K562 (cell line): ENCODE results near the gene GALNT18. TPM values are rescaled to one million over a fixed set of nuclear protein-coding genes. Genes with fewer than 3 reads are reported as not detected.

Experiments
- ATAC-seq: fragments of 200-7000 bp; cut with Tn5 transposase; 3 replicates; pipeline ENCODE4 v1.9.1; 2020; ENCODE audit warnings: moderate library complexity
- BruUV-seq: library from RNA; stranded (reverse); fragments of 400-500 nt; replicated peaks from 2 replicates; lab custom pipeline; 2021; lab: Mats Ljungman, UMichigan
- CTCF ChIA-PET: fragments of 300-600 bp; formaldehyde crosslinking; extraction: SDS; loops from one replicate; lab custom pipeline; 2021; ENCODE audit warnings: low intra/inter-chr PET ratio; lab: Yijun Ruan, JAX
- POLR2A ChIA-PET: fragments of 300-600, 350-650 bp; sonication (Branson Sonifier 250); formaldehyde crosslinking; extraction: SDS; loops from one replicate; lab custom pipeline; 2021; ENCODE audit warnings: antibody characterized with exemption, inconsistent platforms; lab: Yijun Ruan, JAX
- DNase-seq, 4 experiments: peaks; one replicate each; pipeline versions ENCODE4 v3.0.0 to v3.0.0-alpha.2; 2011 to 2018; ENCODE audit warnings: low spot score in 3 of 4, mixed read lengths in 3 of 4; ENCODE audit errors: extremely low read depth in 1 of 4
- FAIRE-seq: peaks from 2 replicates; lab custom pipeline; 2011; peaks lifted over from hg19 to GRCh38; lab: Jason Lieb, UNC
- H2AFZ ChIP-seq: 2 replicates; pipeline ENCODE4 v1.6.0; 2011; ENCODE audit warnings: low read depth, low read length, control low read depth, inconsistent platforms
- H3K27ac ChIP-seq: fragments of 200-600 bp; 3 replicates; pipeline ENCODE4 v1.8.0; 2011; ENCODE audit warnings: low read depth, mild to moderate bottlenecking, control low read depth, inconsistent platforms, low read length, moderate library complexity, mixed read lengths; ENCODE audit errors: extremely low read depth
- H3K27me3 ChIP-seq, 2 experiments: fragments of 300-600 bp in 1 of 2; 2 replicates in 1 of 2; 3 replicates in 1 of 2; pipeline versions ENCODE4 v1.6.0 to v1.8.0; 2011; ENCODE audit warnings: inconsistent platforms in 2 of 2, low read length in 2 of 2, mild to moderate bottlenecking in 1 of 2, mixed read lengths in 1 of 2, moderate library complexity in 1 of 2; ENCODE audit not compliant: control insufficient read depth in 2 of 2, insufficient read depth in 2 of 2
- H3K36me3 ChIP-seq: fragments of 300-600 bp; 3 replicates; pipeline ENCODE4 v1.8.0; 2011; ENCODE audit warnings: mild to moderate bottlenecking, low read length, inconsistent platforms; ENCODE audit not compliant: control insufficient read depth, insufficient read depth
- H3K4me1 ChIP-seq, 2 experiments: fragments of 200-600 bp in 1 of 2; replicated peaks in 1 of 2; 2 replicates in 1 of 2; 3 replicates in 1 of 2; pipeline versions ENCODE4 v1.5.1 to v1.8.0; 2011; ENCODE audit warnings: inconsistent platforms in 2 of 2, low read length in 2 of 2, mild to moderate bottlenecking in 1 of 2, mixed read lengths in 1 of 2, moderate library complexity in 1 of 2; ENCODE audit not compliant: control insufficient read depth in 2 of 2, insufficient read depth in 2 of 2
- H3K4me2 ChIP-seq: 2 replicates; pipeline ENCODE4 v1.6.1; 2011; ENCODE audit warnings: low read length, control low read depth, inconsistent platforms, mixed read lengths; ENCODE audit not compliant: insufficient read depth
- H3K4me3 ChIP-seq: fragments of 200-600 bp; sonication (generic), shearing (Covaris generic); 2 replicates; pipeline ENCODE4 v1.5.1; 2016; ENCODE audit warnings: control low read depth, inconsistent platforms
- H3K79me2 ChIP-seq: fragments of 200-600 bp; 3 replicates; pipeline ENCODE4 v1.8.0; 2011; ENCODE audit warnings: low read length, inconsistent platforms; ENCODE audit not compliant: control insufficient read depth, insufficient read depth
- H3K9ac ChIP-seq, 2 experiments: 2 replicates each; pipeline versions ENCODE4 v1.6.0 to v1.6.1; 2011; ENCODE audit warnings: low read depth in 2 of 2, low read length in 2 of 2, control low read depth in 1 of 2, inconsistent platforms in 1 of 2, mild to moderate bottlenecking in 1 of 2, mixed read lengths in 1 of 2; ENCODE audit not compliant: insufficient read depth in 1 of 2
- H3K9me1 ChIP-seq: one replicate; pipeline ENCODE4 v1.6.0; 2011; ENCODE audit warnings: inconsistent platforms, mild to moderate bottlenecking, low read length, moderate library complexity; ENCODE audit not compliant: control insufficient read depth, insufficient read depth
- H3K9me3 ChIP-seq: replicated peaks from 2 replicates; pipeline ENCODE4 v1.5.1; 2011; ENCODE audit warnings: low read depth, low read length, inconsistent platforms; ENCODE audit not compliant: control insufficient read depth, insufficient read depth
- H4K20me1 ChIP-seq: replicated peaks from 2 replicates; pipeline ENCODE4 v1.6.1; 2011; ENCODE audit warnings: low read length, inconsistent platforms, mixed read lengths; ENCODE audit not compliant: control insufficient read depth, insufficient read depth
- C11orf30 ChIP-seq: fragments of 450-650 bp; IDR thresholded peaks from 2 replicates; pipeline ENCODE4 v1.6.1; 2016; ENCODE audit warnings: low read depth, mild to moderate bottlenecking
- ETV6 ChIP-seq, 3 experiments: fragments of 150-350 bp in 1 of 3; sonication (generic) in 1 of 3; formaldehyde crosslinking in 1 of 3; IDR thresholded peaks; 2 replicates each; pipeline versions ENCODE4 v1.6.1 to v1.8.0; 2014 to 2022; ENCODE audit warnings: borderline replicate concordance in 2 of 3, low read depth in 2 of 3, antibody characterized with exemption in 1 of 3, low read length in 1 of 3, mild to moderate bottlenecking in 1 of 3, missing genetic modification reagents in 1 of 3
- MAFG ChIP-seq: fragments of 450-650 bp; conservative IDR thresholded peaks from 2 replicates; pipeline ENCODE4 v1.6.1; 2016; ENCODE audit warnings: missing genetic modification characterization, missing compliant biosample characterization
- NEUROD1 ChIP-seq: fragments of 150-350 bp; IDR thresholded peaks from 2 replicates; pipeline ENCODE4 v1.6.1; 2014; ENCODE audit warnings: borderline replicate concordance, low read length, low read depth; ENCODE audit not compliant: partially characterized antibody
- NFE2 ChIP-seq: IDR thresholded peaks from 2 replicates; pipeline ENCODE4 v1.6.1; 2014; ENCODE audit warnings: antibody characterized with exemption, low read depth
- NFE2L1 ChIP-seq: fragments of 450-650 bp; IDR thresholded peaks from 2 replicates; pipeline ENCODE4 v1.6.1; 2016; ENCODE audit warnings: missing genetic modification characterization, low read depth, mild to moderate bottlenecking, missing compliant biosample characterization, moderate library complexity, borderline replicate concordance
- SETDB1 ChIP-seq: IDR thresholded peaks from one replicate; pipeline ENCODE4 v1.6.1; 2012; ENCODE audit warnings: low read length, control low read depth, inconsistent platforms
- SMAD1 ChIP-seq: fragments of 150-350 bp; IDR thresholded peaks from 2 replicates; pipeline ENCODE4 v1.6.1; 2014; ENCODE audit warnings: low read length, low read depth; ENCODE audit not compliant: partially characterized antibody
- ZNF583 ChIP-seq: fragments of 250-450 bp; sonication (Bioruptor Pico); IDR thresholded peaks from 2 replicates; pipeline ENCODE4 v1.4.0; 2020
- WGBS: fragments of 100-300 bp; shearing (Covaris generic); methylation state at CpG from one replicate; pipeline ENCODE4 v1.1.6; 2016; ENCODE audit warnings: low coverage, mixed read lengths; ENCODE audit not compliant: insufficient coverage; ENCODE audit errors: missing lambda C conversion rate; 5-methylcytosine and 5-hydroxymethylcytosine counted together
- in situ Hi-C: fragments of 300-500 bp; cut with MboI; formaldehyde crosslinking; loops from 4 replicates; pipeline ENCODE4 v1.15.0; 2018; ENCODE audit warnings: inconsistent platforms, mixed read lengths
- intact Hi-C: fragments of 100-400 bp; cut with micrococcal nuclease; formaldehyde crosslinking; loops from 2 replicates; pipeline ENCODE4 v1.14.2; 2022
- polyA plus RNA-seq, 8 experiments: library from polyadenylated mRNA; depleted of rRNA in 4 of 8; stranded (reverse) in 5 of 8; unstranded in 3 of 8; fragments of >200 nt; fragmentation: Nextera tagmentation in 2 of 8; fragmentation: Illumina TruSeq in 1 of 8; extraction: Ambion mirVana in 2 of 8; extraction: Trizol in 1 of 8; gene quantifications; 2 replicates each; pipeline versions ENCODE4 v1.2.1 to v1.2.3, GENCODE V29; 2011 to 2014; ENCODE audit warnings: inconsistent platforms in 1 of 8, missing spikeins in 1 of 8
- total RNA-seq, 7 experiments: library from RNA; depleted of rRNA in 6 of 7; stranded (reverse); fragments of >200 nt in 6 of 7; fragmentation: Illumina TruSeq in 2 of 7; extraction: Trizol in 2 of 7; gene quantifications; 2 replicates each; pipeline versions ENCODE4 v1.2.1 to v1.2.3, GENCODE V29; 2011 to 2021; ENCODE audit warnings: low replicate concordance in 1 of 7

The GALNT18 gene
- total and polyA plus RNA-seq, 9 of the 15 experiments (the other 6 are each of a cell fraction or from before 2014, with no cell fraction given), result not detected

- no peak for TF ChIP-seq NEUROD1
Measured at GRCh38 chr11:11313902-11314692, 307.7 kb downstream of the GALNT18 start (continued).

DNA sequence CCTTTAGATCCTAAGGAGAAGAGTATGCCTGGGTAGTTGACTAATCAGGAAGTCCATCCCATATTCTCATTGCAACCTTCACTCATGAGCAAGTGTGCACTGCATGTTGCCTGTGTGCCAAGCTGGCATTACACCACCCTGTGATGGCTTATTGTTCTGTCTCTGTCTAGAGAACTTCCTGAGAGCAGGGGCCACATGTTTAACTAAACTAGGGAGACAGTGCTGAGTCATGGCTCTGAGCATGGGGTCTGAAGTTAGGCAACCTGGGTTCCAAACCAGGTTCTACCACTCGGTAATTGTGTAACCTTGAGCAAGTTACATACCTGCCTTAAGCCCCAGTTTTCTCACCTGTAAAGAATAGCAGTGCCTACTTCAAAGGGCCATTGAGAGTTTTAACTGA, 308.4 kb downstream of the GALNT18 start:
- TF ChIP-seq NFE2 (peak; percentile 59; the same call in 1 of the 2 replicates), ETV6 (IDR thresholded peaks at IDR 0.05; ENCODE audit: borderline replicate concordance in 1 of 2, low read depth in 2 of 2, low read length in 1 of 2) (no peak), ETV6 (CRISPR knock-in tag; IDR thresholded peaks at IDR 0.05; ENCODE audit: borderline replicate concordance) (no peak), MAFG (tag) (peak; percentile 38; the same call in 1 of the 2 replicates), C11orf30 (peak; percentile 19; the same call in 1 of the 2 replicates), SMAD1 (no peak), SETDB1 (no peak), ZNF583 (CRISPR knock-in tag) (no peak), NFE2L1 (tag) (0 out of 2 replicates have a peak, but pooled peaks have one; percentile 14)
- TF ChIP-seq, all 486 proteins: peak for 4
- FAIRE-seq (no peak), ATAC-seq (no peak), DNase-seq (peak in 1 of 4 experiments; percentile 3)
- no peaks in the 10 kb centered on the region for H3K79me2 ChIP-seq
- 0% methylated on average over 1 of the region's 1 CpG for WGBS
- intact Hi-C loops, result no loop called here
- H3K27me3 ChIP-seq, result no peaks in the 10 kb centered on the region
- no peak overlapping the region for H3K9ac ChIP-seq
- H3K4me3 ChIP-seq, result no peak overlapping the region
- H2AFZ ChIP-seq, result no peak overlapping the region
- H3K27ac ChIP-seq, result no peak overlapping the region
- in situ Hi-C loops, result no loop called here
- BruUV-seq, result no TSS peak
- H4K20me1 ChIP-seq, result no peaks in the 10 kb centered on the region
- H3K4me1 ChIP-seq, result no peaks in the 10 kb centered on the region
- CTCF ChIA-PET, result no interaction called here
- no peaks in the 10 kb centered on the region for H3K36me3 ChIP-seq
- H3K9me3 ChIP-seq, result no peaks in the 10 kb centered on the region
- POLR2A ChIA-PET, result interaction anchor here (0.8 kb wide), 1 partner anchor 14 kb away, joined by 3 read pairs; no protein-coding TSS in a partner anchor
- no peaks in the 10 kb centered on the region for H3K9me1 ChIP-seq
- H3K4me2 ChIP-seq, result no peak overlapping the region
